GM06990 (cell line): ENCODE data around the gene SLC43A1.

Experiments used
- DNase-seq: peaks from one replicate; pipeline ENCODE4 v3.0.0-alpha.2; 2011; ENCODE audit not compliant: insufficient read length; ENCODE audit errors: extremely low read depth
- H3K27me3 ChIP-seq: replicated peaks from 2 replicates; pipeline ENCODE4 v1.6.0; 2011; ENCODE audit warnings: low read length; ENCODE audit not compliant: control insufficient read depth, insufficient read depth
- H3K36me3 ChIP-seq: 2 replicates; pipeline ENCODE4 v1.5.1; 2011; ENCODE audit warnings: low read length; ENCODE audit not compliant: control insufficient read depth, insufficient read depth
- H3K4me3 ChIP-seq: replicated peaks from 2 replicates; pipeline ENCODE4 v1.5.1; 2011; ENCODE audit warnings: low read depth, mild to moderate bottlenecking, control low read depth, low read length
- CTCF ChIP-seq: IDR thresholded peaks from 2 replicates; pipeline ENCODE4 v1.5.1; 2011; ENCODE audit warnings: low read length, control low read depth, mild to moderate bottlenecking, inconsistent platforms; ENCODE audit not compliant: insufficient read depth, poor library complexity, severe bottlenecking

SLC43A1 gene

GRCh38 chr11:57440744-57441414 lies 74.6 kb downstream of the SLC43A1 start:
- Histone ChIP-seq H3K27me3 (no peaks in the 10 kb centered on the region), H3K4me3 (no peak overlapping the region), H3K36me3 (no peaks in the 10 kb centered on the region)
- DNase-seq = no peak
- no peak for TF ChIP-seq CTCF

- Histone ChIP-seq H3K36me3 (no peaks in the 10 kb centered on the region), H3K27me3 (no peaks in the 10 kb centered on the region), H3K4me3 (no peak overlapping the region)
- no peak for DNase-seq
- no peak for TF ChIP-seq CTCF
Measured at GRCh38 chr11:57439786-57440185, 75.7 kb downstream of the SLC43A1 start.

- Histone ChIP-seq H3K36me3 (no peaks in the 10 kb centered on the region), H3K4me3 (no peak overlapping the region), H3K27me3 (no peaks in the 10 kb centered on the region)
- no peak for DNase-seq
- no peak for TF ChIP-seq CTCF
Measured at GRCh38 chr11:57438345-57439285, 76.9 kb downstream of the SLC43A1 start.

GRCh38 chr11:57436031-57436430 lies 79.5 kb downstream of the SLC43A1 start:
- H3K36me3 ChIP-seq = no peaks in the 10 kb centered on the region
- H3K4me3 ChIP-seq = no peak overlapping the region
- TF ChIP-seq CTCF = no peak
- no peaks in the 10 kb centered on the region for H3K27me3 ChIP-seq
- no peak for DNase-seq

GRCh38 chr11:57434640-57435546 lies 80.6 kb downstream of the SLC43A1 start:
- Histone ChIP-seq H3K36me3 (no peaks in the 10 kb centered on the region), H3K4me3 (no peak overlapping the region), H3K27me3 (no peaks in the 10 kb centered on the region)
- no peak for DNase-seq
- no peak for TF ChIP-seq CTCF
